ENCODE data around the gene ALDH3B1. TPM values are rescaled to one million over a fixed set of nuclear protein-coding genes. Genes with fewer than 3 reads are reported as not detected.

ALDH3B1 gene
- polyA plus RNA-seq, 3 donors = 1.3 to 2.2 (median 1.3) TPM

GRCh38 chr11:68027667-68028066, 17.5 kb downstream of the ALDH3B1 start:
- no peak for DNase-seq (ENCODE audit: low read depth in 3 of 3, low spot score in 2 of 3)

- DNase-seq (ENCODE audit: low read depth in 3 of 3, low spot score in 2 of 3) = no peak
These were observed 18.8 kb downstream of the ALDH3B1 start for GRCh38 chr11:68028802-68029545.

GRCh38 chr11:68030318-68031143, 20.4 kb downstream of the ALDH3B1 start, which contains the start of gene NDUFS8:
NDUFS8 (plus strand) TSS chr11:68030681; CDS start chr11:68032152, 1,471 bp downstream.
- DNase-seq (ENCODE audit: low read depth in 3 of 3, low spot score in 2 of 3) = peak; percentile 97 to 99 (median 98)

- no peak for DNase-seq (ENCODE audit: low read depth in 3 of 3, low spot score in 2 of 3)
These were observed 21.0 kb downstream of the ALDH3B1 start for GRCh38 chr11:68031144-68031464.

- DNase-seq (ENCODE audit: low read depth in 3 of 3, low spot score in 2 of 3) = no peak
These were observed 21.9 kb downstream of the ALDH3B1 start for GRCh38 chr11:68032003-68032402.

- no peak for DNase-seq (ENCODE audit: low read depth in 3 of 3, low spot score in 2 of 3)
These were observed 23.0 kb downstream of the ALDH3B1 start for GRCh38 chr11:68032997-68033707.

GRCh38 chr11:68033708-68034045, 23.6 kb downstream of the ALDH3B1 start:
- DNase-seq (ENCODE audit: low read depth in 3 of 3, low spot score in 2 of 3) = no peak

GRCh38 chr11:68035266-68035876, 25.2 kb downstream of the ALDH3B1 start:
- DNase-seq (ENCODE audit: low read depth in 3 of 3, low spot score in 2 of 3) = no peak

- no peak for DNase-seq (ENCODE audit: low read depth in 3 of 3, low spot score in 2 of 3)
These were observed 26.1 kb downstream of the ALDH3B1 start for GRCh38 chr11:68036141-68036716.

- no peak for DNase-seq (ENCODE audit: low read depth in 3 of 3, low spot score in 2 of 3)
These were observed 26.7 kb downstream of the ALDH3B1 start for GRCh38 chr11:68036717-68037239.

GRCh38 chr11:68037411-68038225, 27.5 kb downstream of the ALDH3B1 start:
- no peak for DNase-seq (ENCODE audit: low read depth in 3 of 3, low spot score in 2 of 3)

GRCh38 chr11:68038226-68038717, 28.1 kb downstream of the ALDH3B1 start:
- DNase-seq (ENCODE audit: low read depth in 3 of 3, low spot score in 2 of 3) = no peak

- DNase-seq (ENCODE audit: low read depth in 3 of 3, low spot score in 2 of 3) = peak in 1 of 3 donors; percentile 12
These were observed 28.8 kb downstream of the ALDH3B1 start, which contains the start of gene TCIRG1 for GRCh38 chr11:68038718-68039525. TCIRG1 (plus strand) TSS chr11:68039025; CDS start chr11:68041272, 2,247 bp downstream.

- DNase-seq (ENCODE audit: low read depth in 3 of 3, low spot score in 2 of 3) = no peak
These were observed 29.5 kb downstream of the ALDH3B1 start for GRCh38 chr11:68039526-68040086.

- peak in 1 of 3 donors; percentile 39 for DNase-seq (ENCODE audit: low read depth in 3 of 3, low spot score in 2 of 3)
These were observed 30.2 kb downstream of the ALDH3B1 start for GRCh38 chr11:68040101-68040956.

- DNase-seq (ENCODE audit: low read depth in 3 of 3, low spot score in 2 of 3) = no peak
These were observed 30.9 kb downstream of the ALDH3B1 start for GRCh38 chr11:68040957-68041591.
